ENCODE results near the gene SNU13. TPM values are rescaled to one million over a fixed set of nuclear protein-coding genes. Genes with fewer than 3 reads are reported as not detected.

The SNU13 gene
- polyA plus RNA-seq, 1 donor from 2014 or later: 192 TPM

DNA sequence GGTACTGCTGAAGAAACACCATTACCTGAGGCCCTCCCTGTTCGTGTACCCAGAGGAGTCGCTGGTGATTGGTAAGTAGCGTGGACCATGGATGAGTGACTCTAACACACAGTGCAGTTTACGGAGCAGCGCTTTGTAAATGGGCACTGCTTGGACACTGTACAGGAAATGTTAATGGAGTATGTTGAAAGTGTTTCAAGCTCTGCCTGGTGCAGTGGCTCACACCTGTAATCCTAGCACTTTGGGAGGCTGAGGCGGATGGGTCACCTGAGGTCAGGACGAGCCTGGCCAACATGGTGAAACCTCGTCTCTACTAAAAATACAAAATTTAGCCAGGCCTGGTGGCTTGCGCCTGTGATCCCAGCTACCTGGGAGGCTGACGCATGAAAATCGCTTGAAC is 37.8 kb downstream of the SNU13 start:
- no peak overlapping the region for H3K27ac ChIP-seq (ENCODE audit: low read length)
- H3K9ac ChIP-seq (ENCODE audit: low read length): no peak overlapping the region
- H3K36me3 ChIP-seq (ENCODE audit: insufficient read depth, low read length): peaks cover 4% of the 10 kb centered on the region
- no peaks in the 10 kb centered on the region for H3K27me3 ChIP-seq (ENCODE audit: insufficient read depth, low read depth, low read length)
- H4K20me1 ChIP-seq (ENCODE audit: insufficient read depth): no peaks in the 10 kb centered on the region
- H3K79me2 ChIP-seq (replicated peaks; ENCODE audit: insufficient read depth, low read length): no peaks in the 10 kb centered on the region
- no peak overlapping the region for H3K4me3 ChIP-seq (ENCODE audit: low read length)
- H3F3A ChIP-seq (ENCODE audit: insufficient read depth, low read length, poor library complexity, severe bottlenecking): no peaks in the 10 kb centered on the region
- TF ChIP-seq POLR2AphosphoS5 (IDR thresholded peaks at IDR 0.05) (no peak), SMC3 (conservative IDR thresholded peaks at IDR 0.05; ENCODE audit: poor library complexity) (no peak), MXI1 (conservative IDR thresholded peaks at IDR 0.05; ENCODE audit: poor library complexity, severe bottlenecking) (no peak), REST (IDR thresholded peaks at IDR 0.05; ENCODE audit: borderline replicate concordance) (no peak), CTCF (IDR thresholded peaks at IDR 0.05; ENCODE audit: poor library complexity, severe bottlenecking) (no peak), EZH2 (IDR thresholded peaks at IDR 0.05; ENCODE audit: borderline replicate concordance, insufficient read depth, low read length, poor library complexity, severe bottlenecking) (no peak), RAD21 (conservative IDR thresholded peaks at IDR 0.05) (no peak)
- H3K4me2 ChIP-seq (ENCODE audit: low read length): no peak overlapping the region
- H2AFZ ChIP-seq (ENCODE audit: low read depth, low read length): no peak overlapping the region
- H3K9me2 ChIP-seq (ENCODE audit: insufficient read depth, low read length): no peaks in the 10 kb centered on the region
- H3K9me3 ChIP-seq (ENCODE audit: low read length): no peaks in the 10 kb centered on the region

DNA sequence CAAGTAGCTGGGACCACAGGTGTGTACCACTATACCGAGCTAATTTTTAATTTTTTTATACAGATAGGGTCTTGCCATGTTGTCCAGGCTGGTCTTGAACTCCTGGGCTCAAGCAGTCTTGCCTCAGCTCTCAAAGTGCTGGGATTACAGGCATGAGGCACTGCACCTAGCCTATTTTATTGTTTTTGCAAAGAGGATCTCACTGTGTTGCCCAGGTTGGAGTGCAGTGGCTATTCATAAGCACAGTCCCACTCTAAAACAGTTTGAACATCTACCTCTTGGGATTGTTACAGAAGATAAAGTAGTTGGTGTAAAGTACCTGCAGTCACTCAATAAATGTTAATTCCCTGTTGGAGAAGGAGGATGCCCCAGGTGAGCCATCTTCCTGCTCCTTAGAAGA is 38.4 kb downstream of the SNU13 start:
- H3F3A ChIP-seq (ENCODE audit: insufficient read depth, low read length, poor library complexity, severe bottlenecking): no peaks in the 10 kb centered on the region

More for the DNA sequence above, 38.4 kb downstream of the SNU13 start:
- H3K9ac ChIP-seq (ENCODE audit: low read length): no peak overlapping the region
- no peaks in the 10 kb centered on the region for H3K9me3 ChIP-seq (ENCODE audit: low read length)
- no peak overlapping the region for H3K4me3 ChIP-seq (ENCODE audit: low read length)
- no peaks in the 10 kb centered on the region for H4K20me1 ChIP-seq (ENCODE audit: insufficient read depth)
- H3K27me3 ChIP-seq (ENCODE audit: insufficient read depth, low read depth, low read length): no peaks in the 10 kb centered on the region
- H3K27ac ChIP-seq (ENCODE audit: low read length): no peak overlapping the region
- peaks cover 4% of the 10 kb centered on the region for H3K36me3 ChIP-seq (ENCODE audit: insufficient read depth, low read length)
- H3K4me2 ChIP-seq (ENCODE audit: low read length): no peak overlapping the region
- no peak overlapping the region for H2AFZ ChIP-seq (ENCODE audit: low read depth, low read length)
- no peak for TF ChIP-seq MXI1 (conservative IDR thresholded peaks at IDR 0.05; ENCODE audit: poor library complexity, severe bottlenecking)
- TF ChIP-seq EP300 (conservative IDR thresholded peaks at IDR 0.05; ENCODE audit: poor library complexity, severe bottlenecking): no peak
- TF ChIP-seq SMC3 (conservative IDR thresholded peaks at IDR 0.05; ENCODE audit: poor library complexity): no peak
- no peak for TF ChIP-seq CTCF (IDR thresholded peaks at IDR 0.05; ENCODE audit: poor library complexity, severe bottlenecking)
- no peak for TF ChIP-seq TAF1 (IDR thresholded peaks at IDR 0.05; ENCODE audit: low read depth)
- TF ChIP-seq REST (IDR thresholded peaks at IDR 0.05; ENCODE audit: borderline replicate concordance): no peak
- TF ChIP-seq EZH2 (IDR thresholded peaks at IDR 0.05; ENCODE audit: borderline replicate concordance, insufficient read depth, low read length, poor library complexity, severe bottlenecking): no peak
- no peak for TF ChIP-seq POLR2AphosphoS5 (IDR thresholded peaks at IDR 0.05)
- TF ChIP-seq RAD21 (conservative IDR thresholded peaks at IDR 0.05): no peak
- no peaks in the 10 kb centered on the region for H3K9me2 ChIP-seq (ENCODE audit: insufficient read depth, low read length)
- H3K79me2 ChIP-seq (replicated peaks; ENCODE audit: insufficient read depth, low read length): no peaks in the 10 kb centered on the region

Measured in neural cell (in vitro differentiated cells).